Gastrocnemius medialis (tissue), 4 donors: ENCODE data around the gene FYCO1. TPM values are rescaled to one million over a fixed set of nuclear protein-coding genes. Genes with fewer than 3 reads are reported as not detected.

Experiments used
- ATAC-seq, 2 donors: fragments of 150-250 bp; one replicate each; pipeline ENCODE4 v1.9.1; 2016
- DNase-seq, 2 donors: peaks; one replicate each; pipeline ENCODE4 v3.0.0-alpha.2; 2019
- H3K27ac ChIP-seq, 4 donors: fragments of 200-600 bp; sonication (generic); 1 replicate in 1 of 4; 2 replicates in 3 of 4; pipeline ENCODE4 v1.5.1; 2016 to 2018; ENCODE audit warnings: mild to moderate bottlenecking in 2 of 4, moderate library complexity in 1 of 4
- H3K27me3 ChIP-seq, 3 donors: fragments of 200-600 bp; sonication (generic) in 2 of 3; 1 replicate in 1 of 3; 2 replicates in 2 of 3; pipeline versions ENCODE4 v1.5.1 to v1.6.0; 2016 to 2019; ENCODE audit warnings: mild to moderate bottlenecking in 1 of 3, moderate library complexity in 1 of 3
- H3K36me3 ChIP-seq, 2 donors: fragments of 200-600 bp; sonication (generic) in 1 of 2; one replicate each; pipeline ENCODE4 v1.5.1; 2017 to 2018
- H3K4me1 ChIP-seq, 2 donors: fragments of 200-600 bp; sonication (generic) in 1 of 2; one replicate each; pipeline ENCODE4 v1.5.1; 2016 to 2017; ENCODE audit warnings: mild to moderate bottlenecking in 2 of 2
- H3K4me3 ChIP-seq, 4 donors: fragments of 200-600 bp; sonication (generic) in 3 of 4; 1 replicate in 1 of 4; 2 replicates in 3 of 4; pipeline ENCODE4 v1.5.1; 2016 to 2019; ENCODE audit warnings: mild to moderate bottlenecking in 2 of 4
- H3K9me3 ChIP-seq, 3 donors: fragments of 200-600 bp; sonication (generic) in 2 of 3; 1 replicate in 1 of 3; 2 replicates in 2 of 3; pipeline ENCODE4 v1.5.1; 2016 to 2019
- POLR2A ChIP-seq, 2 donors: fragments of 450-650 bp; IDR thresholded peaks; one replicate each; pipeline ENCODE4 v1.6.1; 2017; ENCODE audit warnings: antibody characterized with exemption in 2 of 2, mild to moderate bottlenecking in 2 of 2, moderate library complexity in 2 of 2
- in situ Hi-C, 4 donors: fragments of 200-750 bp; cut with MboI; loops; one replicate each; pipeline versions ENCODE4 v1.15.0 to v1.8.0; 2017; ENCODE audit warnings: low sequenced_read_pairs in 4 of 4
- intact Hi-C: fragments of 100-400 bp; cut with DNase I; formaldehyde crosslinking; loops from one replicate; pipeline ENCODE4 v1.15.1; 2023; ENCODE audit warnings: low total_unique reads
- total RNA-seq, 4 donors: library from RNA; depleted of rRNA; stranded (reverse); fragments of >200 nt; gene quantifications; one replicate each; pipeline versions ENCODE4 v1.1.0 to v1.2.3, GENCODE V29; 2016
- TF ChIP-seq, protein P1 (sequence below), 5 experiments: fragments of 450-650 bp in 3 of 5; fragments of 200-600 bp in 2 of 5; sonication (generic) in 2 of 5; IDR thresholded peaks in 4 of 5; conservative IDR thresholded peaks in 1 of 5; 1 replicate in 4 of 5; 2 replicates in 1 of 5; pipeline ENCODE4 v1.5.1; 2016 to 2019; ENCODE audit warnings: antibody characterized with exemption in 5 of 5, mild to moderate bottlenecking in 3 of 5, moderate library complexity in 3 of 5

FYCO1 gene
- total RNA-seq, 4 donors from 2014 or later, result 47.4 to 99.8 (median 84.2) TPM

DNA sequence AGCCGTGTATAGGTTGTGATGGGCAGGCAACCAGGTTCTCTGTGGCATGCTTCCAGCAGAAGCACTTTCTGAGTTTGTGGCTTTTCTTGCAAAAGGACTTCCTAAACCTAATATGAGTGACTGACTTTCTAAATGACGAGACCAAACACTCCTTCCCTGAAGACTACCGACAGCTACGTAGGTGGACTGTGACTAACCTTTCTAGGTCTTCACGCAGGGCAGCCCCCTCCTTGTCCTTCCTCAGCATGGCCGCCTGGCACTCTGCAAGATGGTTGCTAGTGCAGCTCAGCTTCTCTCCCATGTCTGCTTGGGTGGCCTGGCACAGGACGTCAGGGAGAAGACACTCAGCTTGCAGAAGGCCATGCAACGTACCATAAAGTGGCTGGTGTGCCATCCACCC, 31.5 kb downstream of the FYCO1 start:
- no peaks in the 10 kb centered on the region for H3K9me3 ChIP-seq
- peak overlapping the region; percentile 21 to 100 (median 98) for H3K27ac ChIP-seq
- TF ChIP-seq POLR2A (IDR thresholded peaks at IDR 0.05), result no peak
- no peak overlapping the region for H3K4me3 ChIP-seq
- DNase-seq (no peak), ATAC-seq (no peak)
- intact Hi-C loops (no loop called here), in situ Hi-C loops (no loop called here)
- peaks cover 0 to 98% of the 10 kb centered on the region in 2 donors for H3K36me3 ChIP-seq
- H3K4me1 ChIP-seq, result peaks cover 32 to 46% of the 10 kb centered on the region in 2 donors
- no peaks in the 10 kb centered on the region for H3K27me3 ChIP-seq

DNA sequence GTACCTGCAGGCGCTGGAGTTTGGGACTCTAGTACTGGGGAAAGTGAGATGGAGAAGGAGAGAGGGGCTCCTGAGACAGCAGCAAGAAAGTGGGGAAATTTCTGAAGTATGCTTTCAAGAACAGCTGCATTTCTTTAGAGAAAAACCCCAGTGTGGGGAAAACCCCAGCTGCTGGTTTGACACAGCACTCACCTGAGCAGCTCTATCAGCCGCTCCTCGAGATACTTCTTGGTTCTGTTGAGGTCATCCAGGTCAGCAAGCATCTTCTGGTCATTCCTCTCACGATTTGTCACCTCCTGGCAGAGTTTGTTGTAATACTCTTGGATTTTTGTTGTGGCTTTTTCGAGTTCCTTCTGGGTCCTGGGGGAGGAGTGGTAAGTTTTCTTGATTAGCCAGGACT, 33.6 kb downstream of the FYCO1 start:
- DNase-seq, result no peak
- no peaks in the 10 kb centered on the region for H3K9me3 ChIP-seq
- H3K36me3 ChIP-seq, result peaks cover 0 to 93% of the 10 kb centered on the region in 2 donors
- H3K4me3 ChIP-seq, result no peak overlapping the region
- ATAC-seq, result no peak
- H3K27me3 ChIP-seq, result no peaks in the 10 kb centered on the region
- H3K4me1 ChIP-seq, result peaks cover 30 to 52% of the 10 kb centered on the region in 2 donors
- peak overlapping the region; percentile 83 to 100 (median 96) for H3K27ac ChIP-seq
- in situ Hi-C loops, result no loop called here
- intact Hi-C loops, result no loop called here
- TF ChIP-seq, protein P1, sequence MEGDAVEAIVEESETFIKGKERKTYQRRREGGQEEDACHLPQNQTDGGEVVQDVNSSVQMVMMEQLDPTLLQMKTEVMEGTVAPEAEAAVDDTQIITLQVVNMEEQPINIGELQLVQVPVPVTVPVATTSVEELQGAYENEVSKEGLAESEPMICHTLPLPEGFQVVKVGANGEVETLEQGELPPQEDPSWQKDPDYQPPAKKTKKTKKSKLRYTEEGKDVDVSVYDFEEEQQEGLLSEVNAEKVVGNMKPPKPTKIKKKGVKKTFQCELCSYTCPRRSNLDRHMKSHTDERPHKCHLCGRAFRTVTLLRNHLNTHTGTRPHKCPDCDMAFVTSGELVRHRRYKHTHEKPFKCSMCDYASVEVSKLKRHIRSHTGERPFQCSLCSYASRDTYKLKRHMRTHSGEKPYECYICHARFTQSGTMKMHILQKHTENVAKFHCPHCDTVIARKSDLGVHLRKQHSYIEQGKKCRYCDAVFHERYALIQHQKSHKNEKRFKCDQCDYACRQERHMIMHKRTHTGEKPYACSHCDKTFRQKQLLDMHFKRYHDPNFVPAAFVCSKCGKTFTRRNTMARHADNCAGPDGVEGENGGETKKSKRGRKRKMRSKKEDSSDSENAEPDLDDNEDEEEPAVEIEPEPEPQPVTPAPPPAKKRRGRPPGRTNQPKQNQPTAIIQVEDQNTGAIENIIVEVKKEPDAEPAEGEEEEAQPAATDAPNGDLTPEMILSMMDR (IDR thresholded peaks at IDR 0.05 in 4 of 5, conservative IDR thresholded peaks at IDR 0.05 in 1 of 5), result no peak
- TF ChIP-seq POLR2A (IDR thresholded peaks at IDR 0.05), result no peak

DNA sequence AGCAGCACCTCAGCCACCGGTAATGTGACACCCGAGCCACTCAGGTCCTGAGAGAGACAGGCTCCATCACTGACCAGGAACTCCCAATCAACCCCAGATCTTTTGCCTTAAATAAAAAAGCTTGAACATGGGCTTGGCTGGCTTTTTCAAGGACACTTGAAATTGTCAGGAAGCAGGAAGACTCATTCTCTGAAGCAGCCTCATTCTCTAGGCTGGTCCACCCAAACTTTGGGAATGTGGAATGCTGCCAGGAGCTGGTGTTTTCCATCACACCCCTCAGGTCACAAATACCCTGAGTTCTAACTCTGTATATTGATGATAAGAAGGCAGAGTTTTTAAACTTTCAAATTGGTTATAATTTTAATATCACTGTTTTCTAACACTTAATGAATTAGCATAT, 35.3 kb downstream of the FYCO1 start:
- TF ChIP-seq POLR2A (IDR thresholded peaks at IDR 0.05), result no peak
- TF ChIP-seq, protein P1 (IDR thresholded peaks at IDR 0.05 in 4 of 5, conservative IDR thresholded peaks at IDR 0.05 in 1 of 5), result no peak
- intact Hi-C loops, result no loop called here
- peaks cover 0 to 92% of the 10 kb centered on the region in 2 donors for H3K36me3 ChIP-seq
- no peak for DNase-seq
- no peaks in the 10 kb centered on the region for H3K27me3 ChIP-seq
- in situ Hi-C loops, result no loop called here
- peak overlapping the region; percentile 83 to 100 (median 96) for H3K27ac ChIP-seq
- H3K9me3 ChIP-seq, result no peaks in the 10 kb centered on the region
- no peak for ATAC-seq
- H3K4me1 ChIP-seq, result peaks cover 15 to 35% of the 10 kb centered on the region in 2 donors
- no peak overlapping the region for H3K4me3 ChIP-seq

DNA sequence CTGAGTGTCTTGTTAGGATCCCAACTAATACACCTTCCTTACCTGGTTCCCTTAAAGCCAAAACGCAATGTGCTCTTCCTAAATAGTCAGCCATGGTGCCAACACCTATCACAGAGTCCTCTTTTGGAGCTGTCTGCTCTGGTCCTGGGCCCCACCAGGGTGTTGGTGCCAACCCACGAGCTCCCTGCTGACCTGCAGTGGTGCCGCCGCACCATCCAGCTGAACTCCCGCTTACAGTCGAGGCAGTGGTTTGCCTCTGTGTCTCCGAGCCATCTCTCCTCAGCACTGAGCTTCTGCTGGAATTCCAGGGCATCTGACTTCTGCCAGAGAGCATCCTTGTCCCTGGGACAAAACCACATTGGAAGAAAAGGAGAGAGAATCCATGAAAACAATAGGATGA, 36.4 kb downstream of the FYCO1 start:
- intact Hi-C loops (loop anchor here (2.0 kb wide), 1 partner anchor 30 kb away; no protein-coding TSS in a partner anchor), in situ Hi-C loops (no loop called here)
- Histone ChIP-seq H3K27me3 (no peaks in the 10 kb centered on the region), H3K27ac (peak overlapping the region; percentile 83 to 100 (median 96)), H3K4me1 (peaks cover 15 to 27% of the 10 kb centered on the region in 2 donors), H3K4me3 (no peak overlapping the region), H3K9me3 (no peaks in the 10 kb centered on the region), H3K36me3 (peaks cover 0 to 92% of the 10 kb centered on the region in 2 donors)
- DNase-seq (no peak), ATAC-seq (no peak)
- TF ChIP-seq POLR2A (IDR thresholded peaks at IDR 0.05), result no peak
- TF ChIP-seq, protein P1 (IDR thresholded peaks at IDR 0.05 in 4 of 5, conservative IDR thresholded peaks at IDR 0.05 in 1 of 5), result no peak

DNA sequence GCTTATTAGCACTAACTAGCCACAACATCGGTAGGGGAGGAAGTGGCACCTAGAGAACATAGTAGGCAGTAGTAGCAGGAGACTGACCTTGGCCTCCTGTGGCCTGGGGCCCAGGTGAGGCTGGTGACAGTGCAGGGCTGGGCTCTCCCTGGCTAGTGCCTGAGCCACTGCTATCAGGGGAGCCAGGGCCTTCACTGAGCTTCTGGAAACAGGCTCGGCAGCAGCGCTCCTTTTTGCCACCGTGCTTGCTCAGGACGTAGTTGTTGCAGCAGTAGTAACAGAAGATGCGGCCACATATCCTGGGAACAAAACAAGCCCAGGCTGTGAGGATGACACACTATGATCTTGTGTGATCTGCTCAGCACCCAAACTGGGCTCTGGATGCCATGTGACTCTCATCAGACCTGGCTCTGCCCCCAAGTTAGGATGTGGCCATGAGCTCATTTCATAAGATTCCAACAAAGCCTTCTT, 37.3 kb downstream of the FYCO1 start:
- peaks cover 0 to 92% of the 10 kb centered on the region in 2 donors for H3K36me3 ChIP-seq
- peak; percentile 86 to 89 for DNase-seq
- in situ Hi-C loops, result no loop called here

More for the DNA sequence above, 37.3 kb downstream of the FYCO1 start:
- Histone ChIP-seq H3K27ac (peak overlapping the region; percentile 83 to 100 (median 96)), H3K9me3 (no peaks in the 10 kb centered on the region), H3K4me3 (no peak overlapping the region), H3K27me3 (no peaks in the 10 kb centered on the region), H3K4me1 (peaks cover 15 to 25% of the 10 kb centered on the region in 2 donors)
- TF ChIP-seq POLR2A (IDR thresholded peaks at IDR 0.05), result peak; percentile 31 to 67
- TF ChIP-seq, protein P1 (IDR thresholded peaks at IDR 0.05 in 4 of 5, conservative IDR thresholded peaks at IDR 0.05 in 1 of 5), result no peak
- intact Hi-C loops, result loop anchor here (2.0 kb wide), 1 partner anchor 30 kb away; no protein-coding TSS in a partner anchor
- peak; percentile 95 for ATAC-seq
